ENCODE results near the gene PER1. TPM values are rescaled to one million over a fixed set of nuclear protein-coding genes. Genes with fewer than 3 reads are reported as not detected.

Gene PER1
- total RNA-seq, 6 donors from 2014 or later, result 112 to 358 (median 288) TPM

DNA sequence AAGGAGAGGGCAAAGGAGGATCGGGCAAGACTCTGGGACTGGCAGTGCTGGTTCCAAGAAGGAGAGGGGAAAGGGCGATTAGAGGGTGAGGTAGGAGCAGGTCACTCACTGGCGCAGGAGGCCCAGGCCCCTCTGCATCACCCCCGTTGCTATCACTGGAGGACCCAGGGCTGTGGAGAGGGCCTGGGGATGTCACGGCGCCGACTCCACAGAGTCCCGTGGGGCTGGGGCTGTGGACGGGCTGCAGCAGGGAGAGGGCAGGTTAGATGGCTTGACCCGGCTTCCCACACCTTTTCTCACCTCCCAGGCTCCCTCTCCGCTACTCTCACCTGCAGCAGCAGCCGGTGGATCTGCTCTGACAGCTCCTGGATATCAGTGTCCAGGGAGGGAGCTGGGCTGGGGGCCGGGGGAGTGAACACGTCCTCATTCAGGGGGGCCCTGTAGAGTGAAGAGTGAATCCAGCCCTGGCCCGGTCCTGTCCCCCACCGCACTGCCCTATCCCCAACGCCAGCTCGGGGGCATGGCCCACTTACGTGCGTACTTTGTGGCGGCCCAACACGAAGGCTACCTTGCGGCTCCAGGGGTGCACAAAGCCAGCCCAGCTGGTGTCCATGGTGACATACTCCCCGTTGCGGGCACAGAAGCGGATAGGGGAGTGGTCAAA is 4.9 kb downstream of the PER1 start:
- H3K27me3 ChIP-seq, result no peaks in the 10 kb centered on the region
- H3K36me3 ChIP-seq, result peaks cover 79 to 87% (median 85%) of the 10 kb centered on the region in 4 donors
- H3K9me3 ChIP-seq, result no peaks in the 10 kb centered on the region
- peak overlapping the region in 3 of 4 donors; percentile 37 to 61 (median 60) for H3K27ac ChIP-seq
- ATAC-seq (ENCODE audit: low FRiP score in 2 of 2) (no peak), DNase-seq (peak in 1 of 2 donors; percentile 78)
- H3K4me3 ChIP-seq, result no peak overlapping the region
- H3K4me1 ChIP-seq, result peaks cover 14 to 50% (median 18%) of the 10 kb centered on the region in 4 donors
- 92 to 95% methylated on average over 25 to 26 of the region's 26 CpGs for WGBS, 2 donors
- TF ChIP-seq POLR2AphosphoS5 (IDR thresholded peaks at IDR 0.05) (no peak), POLR2A (IDR thresholded peaks at IDR 0.05) (no peak), EP300 (IDR thresholded peaks at IDR 0.05) (no peak)
- TF ChIP-seq, protein P1, sequence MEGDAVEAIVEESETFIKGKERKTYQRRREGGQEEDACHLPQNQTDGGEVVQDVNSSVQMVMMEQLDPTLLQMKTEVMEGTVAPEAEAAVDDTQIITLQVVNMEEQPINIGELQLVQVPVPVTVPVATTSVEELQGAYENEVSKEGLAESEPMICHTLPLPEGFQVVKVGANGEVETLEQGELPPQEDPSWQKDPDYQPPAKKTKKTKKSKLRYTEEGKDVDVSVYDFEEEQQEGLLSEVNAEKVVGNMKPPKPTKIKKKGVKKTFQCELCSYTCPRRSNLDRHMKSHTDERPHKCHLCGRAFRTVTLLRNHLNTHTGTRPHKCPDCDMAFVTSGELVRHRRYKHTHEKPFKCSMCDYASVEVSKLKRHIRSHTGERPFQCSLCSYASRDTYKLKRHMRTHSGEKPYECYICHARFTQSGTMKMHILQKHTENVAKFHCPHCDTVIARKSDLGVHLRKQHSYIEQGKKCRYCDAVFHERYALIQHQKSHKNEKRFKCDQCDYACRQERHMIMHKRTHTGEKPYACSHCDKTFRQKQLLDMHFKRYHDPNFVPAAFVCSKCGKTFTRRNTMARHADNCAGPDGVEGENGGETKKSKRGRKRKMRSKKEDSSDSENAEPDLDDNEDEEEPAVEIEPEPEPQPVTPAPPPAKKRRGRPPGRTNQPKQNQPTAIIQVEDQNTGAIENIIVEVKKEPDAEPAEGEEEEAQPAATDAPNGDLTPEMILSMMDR (IDR thresholded peaks at IDR 0.05), result no peak

DNA sequence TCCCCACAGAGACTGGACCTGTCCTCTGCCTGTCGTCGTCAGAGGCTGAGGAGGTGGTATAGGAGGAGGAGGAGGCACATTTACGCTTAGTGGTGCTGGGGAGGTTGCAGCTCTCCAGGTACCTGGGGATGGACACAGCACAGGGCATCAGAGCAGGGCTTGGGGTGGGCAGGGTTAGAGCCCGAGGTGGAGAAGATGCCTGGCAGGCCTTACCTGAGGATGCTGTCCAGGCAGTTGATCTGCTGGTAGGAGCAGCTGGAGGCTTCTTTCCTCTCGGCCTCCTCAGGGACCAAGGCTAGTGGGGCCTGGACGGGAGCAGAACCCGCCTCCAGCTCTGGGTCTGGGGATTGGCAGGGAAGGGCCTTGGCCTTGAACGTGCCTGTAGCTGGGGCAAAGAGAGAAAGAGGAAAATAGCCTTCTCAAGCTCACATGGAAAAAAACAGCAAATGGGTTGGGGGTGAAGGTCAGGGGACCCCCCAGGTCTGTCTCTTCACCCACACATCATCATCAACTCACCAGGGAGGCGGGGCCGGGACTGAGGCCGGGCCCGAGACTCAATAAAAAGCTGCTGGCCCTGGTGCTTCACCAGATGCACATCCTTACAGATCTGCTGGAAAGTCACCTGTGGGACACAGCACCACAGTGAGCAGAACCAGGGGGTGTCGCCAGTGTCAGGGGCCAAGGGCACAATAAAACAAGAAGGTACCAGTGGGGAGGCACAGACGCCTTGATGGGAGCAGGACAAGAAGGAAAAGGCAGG is 5.6 kb downstream of the PER1 start:
- Histone ChIP-seq H3K9me3 (no peaks in the 10 kb centered on the region), H3K4me3 (no peak overlapping the region), H3K27me3 (no peaks in the 10 kb centered on the region), H3K36me3 (peaks cover 86 to 95% (median 92%) of the 10 kb centered on the region in 4 donors), H3K4me1 (peaks cover 14 to 50% (median 18%) of the 10 kb centered on the region in 4 donors), H3K27ac (peak overlapping the region in 3 of 4 donors; percentile 37 to 64 (median 60))
- ATAC-seq (ENCODE audit: low FRiP score in 2 of 2) (no peak), DNase-seq (peak in 1 of 2 donors; percentile 42)
- WGBS, 2 donors, result 94 to 96% methylated on average over 12 to 14 of the region's 14 CpGs
- TF ChIP-seq, protein P1 (IDR thresholded peaks at IDR 0.05), result no peak
- TF ChIP-seq POLR2AphosphoS5 (IDR thresholded peaks at IDR 0.05), result peak in 1 of 2 donors; percentile 10

DNA sequence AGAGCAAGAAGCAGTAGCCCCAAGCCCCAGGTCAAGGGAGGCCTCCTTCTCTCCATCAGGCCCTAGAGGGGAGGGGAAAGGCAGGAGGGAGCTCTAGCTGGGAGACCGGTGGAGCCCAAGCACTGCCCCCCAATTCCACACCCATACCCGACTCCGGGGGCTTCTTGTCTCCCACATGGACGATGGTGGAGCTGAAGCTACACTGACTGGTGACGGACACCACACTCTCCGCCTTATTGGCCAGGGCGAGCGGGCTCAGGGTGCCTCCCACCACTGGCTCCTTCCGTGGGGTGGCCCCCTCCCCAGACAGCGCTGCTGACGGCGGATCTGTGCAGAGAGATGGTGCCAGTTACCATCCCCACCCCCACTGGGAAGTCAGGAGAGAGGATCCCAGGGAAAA is 6.4 kb downstream of the PER1 start:
- Histone ChIP-seq H3K9me3 (no peaks in the 10 kb centered on the region), H3K4me3 (no peak overlapping the region), H3K4me1 (peaks cover 12 to 45% (median 17%) of the 10 kb centered on the region in 4 donors), H3K27ac (peak overlapping the region in 3 of 4 donors; percentile 37 to 64 (median 60)), H3K27me3 (no peaks in the 10 kb centered on the region), H3K36me3 (peaks cover 92 to 100% (median 100%) of the 10 kb centered on the region in 4 donors)
- ATAC-seq (ENCODE audit: low FRiP score in 2 of 2) (no peak), DNase-seq (peak in 1 of 2 donors; percentile 65)
- 96% methylated on average over 7 to 12 of the region's 12 CpGs for WGBS, 2 donors
- no peak for TF ChIP-seq EP300 (IDR thresholded peaks at IDR 0.05)
- TF ChIP-seq POLR2AphosphoS5 (IDR thresholded peaks at IDR 0.05), result no peak

DNA sequence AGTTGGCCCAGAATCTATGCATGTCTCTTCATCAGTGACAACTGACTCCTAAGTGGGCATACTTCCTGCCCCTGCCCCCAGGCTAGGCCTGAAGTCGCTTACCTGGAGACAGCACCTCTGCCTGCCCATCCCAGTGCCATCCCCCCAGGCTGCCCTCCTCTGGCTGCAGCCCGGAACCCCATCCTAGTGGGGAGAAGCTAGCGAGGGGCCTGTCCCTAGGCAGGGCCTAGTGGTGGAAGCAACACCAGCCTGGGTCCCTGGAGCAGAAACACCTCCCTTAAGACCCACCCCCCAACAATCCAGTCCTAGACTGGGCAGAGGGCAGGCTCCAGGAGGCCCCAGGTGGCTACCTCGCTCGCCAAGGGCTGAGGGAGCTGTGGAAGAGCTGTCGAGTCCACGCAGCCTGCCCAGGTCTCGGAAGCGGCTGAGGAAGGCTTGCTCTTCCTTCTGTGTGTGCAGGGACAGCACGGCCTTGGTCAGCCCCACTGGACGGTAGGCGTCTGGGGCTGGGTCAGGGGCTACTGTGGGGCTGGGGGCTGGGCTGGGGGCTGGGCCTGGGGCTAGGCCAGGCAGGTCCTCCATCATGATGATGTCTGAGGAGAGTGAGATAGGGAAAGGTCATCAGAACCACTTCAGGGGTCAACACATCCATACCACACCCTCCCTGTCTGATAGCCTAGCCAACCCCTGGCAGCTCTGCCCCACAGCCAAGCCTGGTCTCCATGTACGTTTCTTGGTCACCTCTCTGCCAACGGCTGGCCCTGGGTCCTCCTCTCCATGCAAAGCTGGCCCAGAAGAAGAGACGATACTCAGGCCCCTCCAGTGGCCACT is 7.6 kb downstream of the PER1 start:
- no peaks in the 10 kb centered on the region for H3K27me3 ChIP-seq
- H3K4me3 ChIP-seq, result no peak overlapping the region
- WGBS, 2 donors, result 87 to 93% methylated on average over 3 to 15 of the region's 15 CpGs
- DNase-seq (peak in 1 of 2 donors; percentile 62), ATAC-seq (ENCODE audit: low FRiP score in 2 of 2) (no peak)
- H3K36me3 ChIP-seq, result peaks cover 87 to 100% (median 100%) of the 10 kb centered on the region in 4 donors
- peak overlapping the region in 1 of 4 donors; percentile 22 for H3K27ac ChIP-seq
- TF ChIP-seq, protein P1 (IDR thresholded peaks at IDR 0.05), result no peak
- no peak for TF ChIP-seq POLR2AphosphoS5 (IDR thresholded peaks at IDR 0.05)
- TF ChIP-seq POLR2A (IDR thresholded peaks at IDR 0.05), result peak in 1 of 4 donors; percentile 20
- TF ChIP-seq EP300 (IDR thresholded peaks at IDR 0.05), result no peak
- H3K9me3 ChIP-seq, result no peaks in the 10 kb centered on the region
- H3K4me1 ChIP-seq, result peaks cover 7 to 45% (median 14%) of the 10 kb centered on the region in 4 donors
